Cerebellar cortex (tissue), 1 donor: Measurements from ENCODE around the gene SLC1A2.

ENCODE experiments used
- DNase-seq: peaks from one replicate; pipeline ENCODE4 v3.0.0-alpha.2; 2015; ENCODE audit warnings: low spot score

The SLC1A2 gene

DNA sequence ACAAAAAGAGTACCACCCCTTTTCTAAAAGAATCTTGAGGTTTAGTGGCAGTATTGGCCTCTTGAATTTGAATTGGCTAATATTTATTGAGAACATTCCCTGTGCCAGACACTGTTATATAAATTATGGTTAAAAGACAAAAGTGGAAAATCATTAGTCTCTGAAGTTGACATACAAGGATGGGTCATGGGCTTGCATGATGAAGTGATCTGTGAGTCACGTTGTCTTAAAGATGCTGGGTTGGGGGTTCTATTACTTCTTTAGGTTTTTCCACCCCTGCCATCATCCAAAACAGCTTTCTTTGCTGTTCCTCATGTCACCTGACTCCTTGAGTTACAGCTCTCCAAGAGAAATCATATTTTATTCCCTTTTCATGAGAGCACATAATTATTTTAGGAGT is 195.4 kb downstream of the SLC1A2 start:
- DNase-seq, result no peak

- no peak for DNase-seq
These were observed 196.0 kb downstream of the SLC1A2 start for GRCh38 chr11:35223371-35223796.

- DNase-seq, result no peak
These were observed 200.4 kb downstream of the SLC1A2 start for GRCh38 chr11:35218956-35219355.

DNA sequence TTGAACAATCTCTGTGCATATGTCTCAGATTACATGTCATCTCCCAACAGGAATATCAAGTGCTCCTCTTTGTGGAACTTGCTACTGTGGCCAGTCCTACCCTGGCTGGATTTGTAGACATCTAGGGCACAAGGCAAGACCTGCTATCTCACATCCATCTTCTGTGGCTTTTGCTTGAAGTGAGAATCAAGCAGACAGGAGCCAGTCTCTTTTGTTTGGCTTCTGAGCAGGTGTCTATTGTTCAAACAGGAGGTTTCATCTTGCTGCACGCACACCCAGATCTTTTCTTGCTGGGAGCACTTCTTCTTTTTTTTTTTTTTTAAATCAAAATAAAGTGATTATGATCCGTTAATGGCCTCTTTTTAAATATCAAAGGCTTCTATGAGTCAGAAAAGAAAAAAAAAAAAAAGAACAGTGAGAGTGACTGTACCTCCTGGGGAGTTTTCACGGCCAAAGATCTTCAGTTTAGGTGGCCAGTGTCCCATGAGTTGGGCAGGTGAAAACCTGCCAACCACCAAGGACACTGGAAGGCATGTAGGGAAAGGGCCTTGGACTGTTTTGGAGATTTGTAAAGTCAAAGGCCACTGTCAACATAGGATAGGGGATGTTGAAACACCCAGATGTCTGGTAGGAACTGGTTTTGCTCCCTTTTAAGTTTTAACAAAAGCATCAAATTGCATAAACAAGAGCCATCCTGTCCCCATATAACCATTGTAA is 202.2 kb downstream of the SLC1A2 start:
- DNase-seq, result no peak

DNA sequence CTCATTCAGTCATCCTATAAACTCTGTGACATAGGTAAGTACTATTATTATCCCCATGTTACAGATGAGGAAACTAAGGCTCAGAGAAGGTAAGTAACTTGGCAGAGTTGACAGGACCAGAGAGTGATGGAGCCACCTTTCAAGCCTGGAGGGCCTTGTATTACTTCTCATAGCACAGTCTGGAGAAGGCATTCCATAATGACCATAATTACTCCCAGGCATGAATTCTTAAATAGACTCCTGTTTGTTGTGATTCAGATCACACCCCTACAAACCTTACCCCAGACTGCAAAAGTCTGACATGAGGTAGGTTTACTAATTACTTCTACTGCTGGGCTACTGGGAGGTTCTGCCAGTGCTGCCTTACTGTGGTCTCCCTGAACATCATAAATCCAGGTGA is 203.4 kb downstream of the SLC1A2 start:
- no peak for DNase-seq

DNA sequence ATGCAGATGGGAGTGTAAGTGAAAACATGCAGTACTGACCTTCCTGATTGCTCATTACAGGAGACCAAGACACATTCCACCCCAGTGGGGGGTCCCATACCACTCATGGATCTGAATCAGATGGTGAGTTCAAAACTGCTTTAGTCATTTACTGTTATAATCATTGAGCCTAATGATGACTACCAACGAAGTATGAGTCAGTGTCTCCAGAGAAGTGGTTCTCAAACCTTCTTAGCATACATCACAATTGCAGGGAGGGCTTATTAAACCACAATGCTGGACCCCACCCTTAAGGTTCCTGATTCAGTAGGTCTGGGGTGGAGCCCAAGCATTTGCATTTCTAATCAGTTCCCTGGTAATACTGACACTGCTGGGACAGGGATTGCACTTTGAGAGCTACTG is 204.6 kb downstream of the SLC1A2 start:
- no peak for DNase-seq

GRCh38 chr11:35214226-35214770 is 205.1 kb downstream of the SLC1A2 start:
- DNase-seq, result no peak

DNA sequence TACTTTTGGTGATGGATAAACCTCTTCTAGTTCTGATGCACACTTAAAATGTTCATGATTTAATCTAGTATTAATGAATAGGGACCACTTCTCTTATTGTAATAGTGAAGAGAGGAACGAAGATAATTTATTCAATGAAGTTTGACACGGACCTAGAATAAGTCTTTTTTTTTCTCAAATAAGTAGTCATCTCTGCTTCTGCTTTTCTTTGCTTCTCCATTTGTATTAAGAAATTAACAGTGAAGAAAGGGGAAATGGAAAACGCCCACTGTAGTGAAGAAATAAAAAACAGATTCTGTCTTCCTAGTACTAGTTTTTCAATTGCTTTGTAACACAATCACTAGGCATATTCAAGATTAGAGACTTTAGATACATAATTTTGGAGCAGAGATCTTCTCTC is 207.4 kb downstream of the SLC1A2 start:
- no peak for DNase-seq

DNA sequence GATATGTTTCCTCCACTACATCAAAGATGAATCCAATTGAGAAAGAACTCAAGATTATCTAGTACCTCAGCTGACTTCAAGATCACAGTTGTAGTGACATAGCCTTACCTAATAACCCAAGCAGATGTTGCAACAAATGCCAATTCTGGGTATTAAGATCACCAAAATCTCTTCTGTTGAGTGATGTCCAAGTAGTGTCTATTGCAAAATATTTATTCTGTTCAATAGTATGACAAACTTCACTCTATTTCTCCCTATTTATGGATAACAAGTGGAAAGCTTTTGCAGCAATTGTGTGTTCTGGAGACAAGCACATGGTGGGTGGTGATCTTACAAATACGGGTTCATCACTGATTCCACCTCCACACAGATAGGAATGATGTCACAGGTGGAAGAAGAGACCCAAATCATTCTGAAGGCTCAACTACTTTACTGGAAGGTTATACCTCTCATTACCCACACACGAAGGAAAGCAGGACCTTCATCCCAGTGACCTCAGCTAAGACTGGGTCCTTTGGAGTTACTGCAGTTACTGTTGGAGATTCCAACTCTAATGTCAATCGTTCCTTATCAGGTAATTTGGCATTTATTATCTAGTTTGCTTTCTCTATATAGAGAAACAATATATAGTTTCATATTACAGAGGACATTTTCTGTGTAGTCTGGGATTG is 208.3 kb downstream of the SLC1A2 start:
- no peak for DNase-seq

DNA sequence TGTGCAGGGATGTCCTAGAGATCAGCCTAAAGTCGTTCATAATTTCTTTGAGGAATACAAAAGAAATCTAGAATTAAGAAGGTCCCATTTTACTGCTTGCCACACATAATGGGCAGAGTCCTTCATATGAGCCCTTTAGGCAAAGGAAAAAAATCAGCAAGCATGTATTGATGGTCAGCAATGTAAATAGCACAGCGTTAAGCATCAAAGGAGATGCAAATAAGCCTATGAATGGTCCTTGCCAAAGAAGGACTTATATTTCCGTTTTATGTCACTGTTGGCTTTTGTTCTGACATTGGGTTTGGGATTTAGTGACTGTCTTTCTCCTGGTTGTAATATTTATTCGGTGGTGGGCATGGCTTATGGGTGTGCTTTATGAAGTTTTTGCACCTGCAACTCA is 210.6 kb downstream of the SLC1A2 start:
- DNase-seq, result no peak

DNA sequence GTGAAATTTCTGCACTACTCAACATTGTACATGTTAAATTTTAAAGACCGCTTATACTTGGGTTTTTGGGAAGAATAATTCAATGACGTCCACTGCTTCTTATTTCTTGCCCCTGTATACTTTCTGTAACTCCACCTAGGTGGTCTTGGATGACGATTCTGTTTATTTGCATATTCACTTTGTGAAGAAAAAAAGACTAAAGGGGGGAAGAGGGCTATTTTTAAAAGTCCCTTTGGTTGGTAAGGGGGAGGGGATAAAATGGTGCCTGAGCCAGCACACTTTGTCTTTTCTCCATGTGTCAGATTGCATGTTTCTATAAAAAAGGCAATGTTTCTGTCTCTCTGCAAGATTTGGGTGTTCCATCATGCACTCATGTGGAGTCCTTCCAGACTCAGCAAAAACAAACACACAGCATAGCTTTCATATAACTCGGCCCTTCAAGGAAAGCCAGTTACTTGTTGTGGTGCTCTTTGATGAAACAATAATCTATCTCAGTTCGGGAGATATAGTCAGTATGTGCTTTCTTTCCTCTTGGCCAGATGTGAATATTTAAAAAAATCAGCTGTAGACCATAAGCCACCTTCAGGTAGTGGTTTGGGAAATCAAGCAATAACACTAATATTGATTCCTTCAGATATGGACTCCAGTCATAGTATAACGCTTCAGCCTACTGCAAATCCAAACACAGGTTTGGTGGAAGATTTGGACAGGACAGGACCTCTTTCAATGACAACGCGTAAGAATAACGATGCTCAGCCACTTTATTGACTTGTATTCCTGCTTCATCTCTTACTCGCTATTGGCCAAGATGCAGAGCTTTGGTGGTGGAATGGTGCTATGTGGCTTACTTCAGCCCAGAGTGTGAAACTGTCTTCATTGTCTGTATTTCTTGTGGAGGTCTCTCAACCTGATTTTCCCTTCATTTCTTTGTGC is 211.6 kb downstream of the SLC1A2 start:
- DNase-seq, result no peak

- no peak for DNase-seq
These were observed 212.7 kb downstream of the SLC1A2 start for GRCh38 chr11:35206616-35207015.

DNA sequence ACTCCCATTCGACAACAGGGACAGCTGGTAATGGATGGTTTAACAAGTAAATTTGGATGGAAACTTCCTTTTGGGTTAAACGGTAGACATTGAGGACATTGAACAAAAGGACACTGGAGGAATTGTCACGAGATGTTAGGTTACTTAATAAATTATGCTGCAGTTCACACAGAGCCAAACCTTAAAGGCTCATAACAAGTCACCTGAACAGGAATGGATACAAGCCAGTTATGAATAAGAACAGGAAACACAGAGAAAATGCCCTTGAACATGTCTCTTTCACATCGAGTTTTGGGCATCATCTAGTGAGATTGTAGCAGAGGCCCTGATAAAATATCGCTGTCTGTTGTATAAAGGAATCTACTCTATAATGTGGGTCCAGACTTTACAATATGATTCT is 214.7 kb downstream of the SLC1A2 start:
- no peak for DNase-seq
